DND-41 (cell line): ENCODE data around the gene PGAP3.

Experiments used
- ATAC-seq: fragments of 200-7000 bp; cut with Tn5 transposase; 3 replicates; pipeline ENCODE4 v1.9.1; 2021; ENCODE audit warnings: low read depth; ENCODE audit not compliant: insufficient read depth
- DNase-seq: peaks from one replicate; pipeline ENCODE4 v3.0.0-alpha.2; 2020
- H2AFZ ChIP-seq: 2 replicates; pipeline ENCODE4 v1.6.0; 2012; ENCODE audit warnings: low read depth, low read length
- H3K27ac ChIP-seq: 2 replicates; pipeline ENCODE4 v1.5.1; 2012; ENCODE audit warnings: low read length, inconsistent platforms
- H3K27me3 ChIP-seq: fragments of 200-600 bp; sonication (generic); 2 replicates; pipeline ENCODE4 v1.6.0; 2012; ENCODE audit warnings: low read length, mild to moderate bottlenecking, inconsistent platforms; ENCODE audit not compliant: insufficient read depth, poor library complexity
- H3K36me3 ChIP-seq: 2 replicates; pipeline ENCODE4 v1.5.1; 2012; ENCODE audit warnings: low read length, inconsistent platforms; ENCODE audit not compliant: insufficient read depth
- H3K4me1 ChIP-seq: 2 replicates; pipeline ENCODE4 v1.5.1; 2012; ENCODE audit warnings: mild to moderate bottlenecking, low read length; ENCODE audit not compliant: insufficient read depth
- H3K4me2 ChIP-seq: 2 replicates; pipeline ENCODE4 v1.6.0; 2012; ENCODE audit warnings: mild to moderate bottlenecking, moderate library complexity, low read length, inconsistent platforms; ENCODE audit not compliant: insufficient read depth
- H3K4me3 ChIP-seq, 2 experiments: fragments of 200-600 bp in 1 of 2; shearing (Covaris generic) in 1 of 2; 2 replicates each; pipeline ENCODE4 v1.5.1; 2012 to 2016; ENCODE audit warnings: inconsistent platforms in 2 of 2, low read length in 2 of 2, mild to moderate bottlenecking in 2 of 2, low read depth in 1 of 2, moderate library complexity in 1 of 2
- H3K79me2 ChIP-seq: 2 replicates; pipeline ENCODE4 v1.6.0; 2012; ENCODE audit warnings: low read length, inconsistent platforms; ENCODE audit not compliant: insufficient read depth
- H3K9ac ChIP-seq: 2 replicates; pipeline ENCODE4 v1.6.0; 2012; ENCODE audit warnings: low read depth, mild to moderate bottlenecking, inconsistent platforms, low read length, moderate library complexity
- H3K9me3 ChIP-seq: 2 replicates; pipeline ENCODE4 v1.5.1; 2012; ENCODE audit warnings: low read length, moderate library complexity, mild to moderate bottlenecking, inconsistent platforms; ENCODE audit not compliant: insufficient read depth, severe bottlenecking
- H4K20me1 ChIP-seq: 2 replicates; pipeline ENCODE4 v1.6.0; 2012; ENCODE audit warnings: low read length; ENCODE audit not compliant: insufficient read depth
- CTCF ChIP-seq: IDR thresholded peaks from 2 replicates; pipeline ENCODE4 v1.5.1; 2012; ENCODE audit warnings: borderline replicate concordance, low read length, moderate library complexity, mild to moderate bottlenecking; ENCODE audit not compliant: poor library complexity, severe bottlenecking; ENCODE audit errors: extremely low read depth
- EZH2 ChIP-seq: IDR thresholded peaks from 3 replicates; pipeline ENCODE4 v1.6.1; 2012; ENCODE audit warnings: borderline replicate concordance, low read depth, mild to moderate bottlenecking, moderate library complexity, low read length, inconsistent platforms; ENCODE audit not compliant: severe bottlenecking

PGAP3 gene

GRCh38 chr17:39719563-39720355 is 31.9 kb upstream of the PGAP3 start:
- Histone ChIP-seq H3K9me3 (no peaks in the 10 kb centered on the region), H3K4me1 (no peaks in the 10 kb centered on the region), H2AFZ (no peak overlapping the region), H3K9ac (no peak overlapping the region), H4K20me1 (no peaks in the 10 kb centered on the region), H3K4me3 (no peak overlapping the region), H3K27ac (no peak overlapping the region), H3K36me3 (no peaks in the 10 kb centered on the region), H3K4me2 (no peak overlapping the region), H3K79me2 (no peaks in the 10 kb centered on the region), H3K27me3 (no peaks in the 10 kb centered on the region)
- DNase-seq: no peak
- ATAC-seq: no peak
- TF ChIP-seq CTCF (no peak), EZH2 (no peak)

GRCh38 chr17:39717660-39718059 is 29.8 kb upstream of the PGAP3 start:
- Histone ChIP-seq H3K4me2 (no peak overlapping the region), H2AFZ (no peak overlapping the region), H3K79me2 (no peaks in the 10 kb centered on the region), H3K4me3 (no peak overlapping the region), H3K9me3 (no peaks in the 10 kb centered on the region), H4K20me1 (no peaks in the 10 kb centered on the region), H3K36me3 (no peaks in the 10 kb centered on the region), H3K27me3 (no peaks in the 10 kb centered on the region), H3K9ac (no peak overlapping the region), H3K4me1 (no peaks in the 10 kb centered on the region), H3K27ac (no peak overlapping the region)
- DNase-seq (no peak), ATAC-seq (no peak)
- no peak for TF ChIP-seq CTCF
- no peak for TF ChIP-seq EZH2

- Histone ChIP-seq H3K36me3 (no peaks in the 10 kb centered on the region), H3K27ac (no peak overlapping the region)
Observed at GRCh38 chr17:39716879-39717536, 29.2 kb upstream of the PGAP3 start.

More at GRCh38 chr17:39716879-39717536, 29.2 kb upstream of the PGAP3 start:
- DNase-seq (no peak), ATAC-seq (no peak)
- Histone ChIP-seq H3K4me1 (no peaks in the 10 kb centered on the region), H4K20me1 (no peaks in the 10 kb centered on the region), H3K4me3 (no peak overlapping the region), H2AFZ (no peak overlapping the region), H3K27me3 (no peaks in the 10 kb centered on the region), H3K9ac (no peak overlapping the region), H3K79me2 (no peaks in the 10 kb centered on the region), H3K4me2 (no peak overlapping the region), H3K9me3 (no peaks in the 10 kb centered on the region)
- TF ChIP-seq CTCF (no peak), EZH2 (no peak)
